Right lung (tissue), 5 donors: ENCODE results near the gene USP12. TPM values are rescaled to one million over a fixed set of nuclear protein-coding genes. Genes with fewer than 3 reads are reported as not detected.

Source experiments
- polyA plus RNA-seq, 5 donors: library from polyadenylated mRNA; unstranded; fragments of 120-200 nt; gene quantifications; one replicate each; pipeline versions ENCODE4 v1.2.1 to v1.2.3, GENCODE V29; 2013; ENCODE audit warnings: inconsistent platforms in 1 of 5, low replicate concordance in 1 of 5; ENCODE audit not compliant: insufficient read length in 5 of 5, insufficient read depth in 1 of 5

Gene USP12
- polyA plus RNA-seq, 5 donors: 29.7 to 51.3 (median 40.4) TPM

Other genes with a start within 250 kb of the USP12 start
- 1,000 to 10,000 TPM in 2 of 5 donors, 100 to 1,000 TPM in 3; 841 to 1,036 (median 918) TPM for gene RPL21, start 79.7 kb upstream of the USP12 start, polyA plus RNA-seq
- 10 to 100 TPM in 3 of 5 donors, 1 to 10 TPM in 2; 8.4 to 14.3 (median 12.3) TPM for gene RASL11A, start 99.0 kb upstream of the USP12 start, polyA plus RNA-seq